ENCODE data around the gene KIF5A.
"Not testable (repeated sequence)": the region's sequence is repeated elsewhere in the genome, so short reads cannot be mapped to it uniquely, and the experiment has no call there.

KIF5A gene

DNA sequence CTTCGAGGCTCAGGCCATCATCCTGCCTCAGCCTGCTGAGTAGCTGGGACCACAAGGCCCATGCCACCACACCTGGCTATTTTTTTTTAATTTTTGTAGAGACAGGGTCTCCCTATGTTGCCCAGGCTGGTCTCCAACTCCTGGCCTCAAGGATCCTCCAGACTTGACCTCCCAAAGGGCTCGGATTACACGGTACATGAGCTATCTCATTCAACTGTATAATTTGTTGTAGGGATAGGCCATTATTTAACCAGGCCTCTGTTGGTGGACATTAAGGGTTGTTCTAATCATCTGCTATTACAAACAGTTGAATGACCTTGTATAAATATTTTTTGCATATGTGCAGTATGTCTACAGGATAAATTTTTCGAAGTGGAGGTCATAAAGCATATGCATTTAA is 9.0 kb downstream of the KIF5A start:
- no peak for ATAC-seq

- ATAC-seq = no peak
Measured at GRCh38 chr12:57560516-57560915, 10.7 kb downstream of the KIF5A start.

DNA sequence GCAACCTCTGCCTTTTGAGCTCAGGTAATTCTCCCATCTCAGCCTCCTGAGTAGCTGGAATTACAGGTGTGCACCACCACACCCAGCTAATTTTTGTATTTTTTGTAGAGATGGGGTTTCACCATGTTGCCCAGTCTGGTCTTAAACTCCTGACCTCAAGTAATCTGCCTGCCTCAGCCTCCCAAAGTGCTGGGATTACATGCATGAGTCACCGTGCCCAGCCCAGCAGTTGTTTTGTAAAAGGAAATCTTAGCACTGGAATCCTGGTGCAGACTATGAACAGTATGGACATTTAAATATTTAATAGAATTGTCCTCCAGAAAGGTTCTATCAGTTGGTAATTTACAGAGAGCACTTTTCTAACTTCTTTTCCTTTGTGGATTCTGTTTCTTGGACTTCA is 11.3 kb downstream of the KIF5A start:
- ATAC-seq = not testable (repeated sequence)

- no peak for ATAC-seq
Measured at GRCh38 chr12:57563358-57563757, 13.5 kb downstream of the KIF5A start.

GRCh38 chr12:57564178-57564740 is 14.4 kb downstream of the KIF5A start:
- no peak for ATAC-seq

- no peak for ATAC-seq
Measured at GRCh38 chr12:57568838-57569237, 19.0 kb downstream of the KIF5A start.

- no peak for ATAC-seq
Measured at GRCh38 chr12:57569858-57570257, 20.0 kb downstream of the KIF5A start.

- not testable (repeated sequence) for ATAC-seq
Measured at GRCh38 chr12:57570438-57570837, 20.6 kb downstream of the KIF5A start.

GRCh38 chr12:57571926-57572762 is 22.3 kb downstream of the KIF5A start:
- no peak for ATAC-seq

GRCh38 chr12:57574795-57575194 is 25.0 kb downstream of the KIF5A start:
- ATAC-seq = no peak

DNA sequence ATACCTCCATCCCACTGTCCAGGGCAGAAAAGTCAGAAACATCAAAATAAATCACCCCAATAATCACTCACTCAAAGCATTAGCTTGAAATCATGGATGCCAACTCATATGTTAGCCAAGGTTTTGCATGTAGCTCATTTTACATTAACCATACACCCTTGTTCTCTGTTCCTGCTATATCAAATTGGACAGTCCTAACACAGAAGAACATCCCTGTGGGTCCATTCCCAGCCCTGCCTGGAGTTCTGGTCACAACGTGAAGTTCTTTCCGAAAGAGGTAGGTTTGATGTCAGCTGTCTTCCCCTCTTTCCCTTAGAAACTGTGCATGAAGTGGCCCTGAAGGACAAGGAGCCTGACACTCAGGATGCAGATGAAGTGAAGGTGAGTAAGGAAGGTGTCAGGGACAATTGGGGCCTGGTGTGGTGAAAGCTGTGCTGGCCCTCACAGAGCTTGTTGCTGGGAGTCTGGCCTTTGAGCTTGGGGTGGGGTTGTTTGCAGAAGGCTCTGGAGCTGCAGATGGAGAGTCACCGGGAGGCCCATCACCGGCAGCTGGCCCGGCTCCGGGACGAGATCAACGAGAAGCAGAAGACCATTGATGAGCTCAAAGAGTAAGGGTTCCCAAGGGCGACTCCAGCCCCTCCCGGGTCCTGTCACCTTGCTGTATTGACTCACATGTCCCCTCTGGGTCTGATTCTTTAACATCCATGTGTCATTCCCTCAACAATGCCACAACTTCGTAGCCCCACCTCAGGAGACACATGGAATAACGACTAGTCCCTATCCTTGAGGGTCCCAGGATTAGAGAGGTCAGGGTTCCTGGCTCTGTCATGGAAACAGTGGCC is 26.1 kb downstream of the KIF5A start:
- ATAC-seq = no peak

- ATAC-seq = no peak
Measured at GRCh38 chr12:57576613-57577160, 26.8 kb downstream of the KIF5A start.

DNA sequence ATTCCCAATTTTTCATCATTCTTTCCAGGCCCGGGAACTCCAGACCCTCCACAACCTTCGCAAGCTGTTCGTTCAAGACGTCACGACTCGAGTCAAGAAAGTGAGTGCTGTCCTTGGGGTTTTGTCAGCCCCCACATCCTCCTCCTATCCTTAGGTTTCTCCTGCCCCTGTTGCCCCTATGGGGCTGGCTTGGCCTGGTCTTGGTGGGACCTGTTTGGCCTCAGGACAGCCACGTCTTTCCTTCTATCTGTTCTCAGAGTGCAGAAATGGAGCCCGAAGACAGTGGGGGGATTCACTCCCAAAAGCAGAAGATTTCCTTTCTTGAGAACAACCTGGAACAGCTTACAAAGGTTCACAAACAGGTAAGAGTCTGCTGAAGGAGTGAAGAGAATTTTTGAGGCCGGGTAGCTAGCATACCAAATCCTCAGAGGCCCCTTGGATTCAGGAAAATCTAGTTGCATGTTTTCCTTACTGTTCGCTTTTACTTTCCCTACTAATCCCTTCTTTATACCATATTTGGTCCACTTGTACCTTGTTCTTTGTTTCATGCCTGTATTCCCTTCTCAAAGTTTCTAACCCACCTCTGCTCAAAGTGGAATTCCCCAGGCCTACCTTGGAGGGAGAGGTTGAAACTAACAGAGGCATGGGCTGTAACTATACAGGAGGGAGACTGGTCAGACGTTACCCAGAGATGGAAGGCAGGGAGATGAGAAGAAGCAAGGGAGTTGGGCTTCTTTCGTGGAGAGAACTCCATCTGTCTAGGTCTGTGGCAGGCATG is 28.3 kb downstream of the KIF5A start:
- no peak for ATAC-seq

DNA sequence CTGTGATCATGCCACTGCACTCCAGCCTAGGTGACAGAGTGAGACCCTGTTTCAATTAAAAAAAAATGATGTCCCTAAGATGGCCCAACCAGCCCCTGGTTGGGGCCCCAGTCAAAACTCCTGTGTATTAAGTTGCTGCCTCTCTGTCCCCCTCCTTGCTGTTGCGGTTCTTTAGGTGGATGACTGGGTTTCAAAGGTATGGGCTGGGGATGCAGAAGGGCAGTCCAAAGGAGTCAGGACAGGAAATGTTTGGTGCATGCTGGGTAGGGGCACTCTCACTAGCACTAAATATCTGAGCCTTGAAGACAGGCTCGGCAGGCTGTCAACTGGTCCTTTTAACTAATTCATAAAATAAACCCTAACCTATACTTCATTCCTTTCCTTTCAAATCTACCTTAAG is 29.2 kb downstream of the KIF5A start:
- no peak for ATAC-seq

- ATAC-seq = no peak
Measured at GRCh38 chr12:57579677-57580465, 30.0 kb downstream of the KIF5A start.

DNA sequence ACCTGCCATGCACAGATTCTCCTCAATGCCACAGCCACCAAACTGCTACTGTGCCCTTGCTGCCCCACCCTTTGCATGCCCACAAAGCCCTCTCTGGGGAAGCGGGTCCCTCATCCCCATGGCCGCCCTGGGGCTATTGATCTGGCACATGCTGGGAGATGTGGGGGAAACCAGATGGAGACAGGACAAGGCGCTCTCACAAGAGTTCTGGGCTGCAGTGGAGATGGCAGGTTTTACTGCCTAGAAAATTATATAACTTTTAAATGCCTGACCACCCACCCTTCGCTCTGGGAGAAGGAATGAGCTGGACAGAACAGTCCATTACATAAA is 30.6 kb downstream of the KIF5A start:
- ATAC-seq = no peak

- ATAC-seq = no peak
Measured at GRCh38 chr12:57581802-57582201, 32.0 kb downstream of the KIF5A start.

GRCh38 chr12:57582440-57582839 is 32.6 kb downstream of the KIF5A start:
- no peak for ATAC-seq

GRCh38 chr12:57583008-57583831 is 33.4 kb downstream of the KIF5A start:
- peak; percentile 99 for ATAC-seq

DNA sequence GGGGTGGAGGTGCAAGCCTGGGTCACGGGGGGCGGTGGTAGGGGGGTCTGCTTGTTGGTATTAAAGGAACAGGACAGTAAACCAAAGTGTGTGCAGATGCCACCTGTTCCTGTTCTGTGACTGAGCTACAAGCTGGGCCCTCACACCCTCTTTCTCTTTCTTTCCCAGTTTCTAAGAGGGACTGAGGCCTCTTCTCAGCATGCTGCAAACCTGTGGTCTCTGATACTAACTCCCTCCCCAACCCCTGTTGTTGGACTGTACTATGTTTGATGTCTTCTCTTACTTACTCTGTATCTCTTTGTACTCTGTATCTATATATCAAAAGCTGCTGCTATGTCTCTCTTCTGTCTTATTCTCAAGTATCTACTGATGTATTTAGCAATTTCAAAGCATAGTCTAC is 34.2 kb downstream of the KIF5A start:
- ATAC-seq = no peak

GRCh38 chr12:57584690-57585089 is 34.8 kb downstream of the KIF5A start:
- no peak for ATAC-seq

Data from activated CD4-positive, CD25-positive, alpha-beta regulatory T cell treated with anti-CD3 and anti-CD28 coated beads, Interleukin-2, amount 50 U/mL, for 24 hours (primary cell).